Measurements from ENCODE around the gene NAA25. TPM values are rescaled to one million over a fixed set of nuclear protein-coding genes. Genes with fewer than 3 reads are reported as not detected.
A peak's percentile ranks its signal among the peaks of the same experiment; 100 is the strongest.
"Not testable (repeated sequence)": the region's sequence is repeated elsewhere in the genome, so short reads cannot be mapped to it uniquely, and the experiment has no call there.

Gene NAA25
- total and polyA plus RNA-seq, 9 donors: 5.7 to 36.9 (median 23.6) TPM

- TF ChIP-seq EP300 (IDR thresholded peaks at IDR 0.05): no peak
- TF ChIP-seq POLR2A (IDR thresholded peaks at IDR 0.05): peak; percentile 98
- peak; percentile 50 to 86 (median 73) for TF ChIP-seq CTCF (IDR thresholded peaks at IDR 0.05)
- peak; percentile 100 for DNase-seq
- intact Hi-C loops (cut with DNase I): loop anchor here in 1 of 4 donors (5.0 to 10.0 kb wide), 2 partner anchors 66 to 112 kb away; partner anchors contain the start of gene TRAFD1
- Histone ChIP-seq H3K9me3 (no peaks in the 10 kb centered on the region), H3K27ac (peak within 1 kb of the TSS; percentile 83 to 87), H3K27me3 (no peaks in the 10 kb centered on the region), H3K36me3 (no peaks in the 10 kb centered on the region), H3K4me3 (peak within 1 kb of the TSS; percentile 91), H3K4me1 (ENCODE audit: insufficient read depth) (peaks cover 14% of the 10 kb centered on the region)
- WGBS, 3 donors: 0 to 1% (median 1%) methylated on average over 61 to 67 of the region's 67 CpGs
Measured at GRCh38 chr12:112012775-112013600, 95.6 kb downstream of the NAA25 start, which contains the start of the genes ERP29 and TMEM116. TSS of gene ERP29 (plus strand) at chr12:112013426. CDS start at chr12:112013466, 40 bp downstream. TSS of gene TMEM116 (minus strand) at chr12:112013165. CDS start at chr12:112005270, 7,895 bp downstream.

GRCh38 chr12:112011685-112012084, 96.9 kb downstream of the NAA25 start:
- TF ChIP-seq CTCF (IDR thresholded peaks at IDR 0.05): no peak
- TF ChIP-seq POLR2A (IDR thresholded peaks at IDR 0.05): no peak
- TF ChIP-seq EP300 (IDR thresholded peaks at IDR 0.05): no peak
- peak overlapping the region; percentile 91 for H3K4me3 ChIP-seq
- intact Hi-C loops (cut with DNase I): loop anchor here in 1 of 4 donors (5.0 to 10.0 kb wide), 2 partner anchors 64 to 113 kb away; partner anchors contain the start of gene TRAFD1
- H3K36me3 ChIP-seq: no peaks in the 10 kb centered on the region
- H3K27me3 ChIP-seq: no peaks in the 10 kb centered on the region
- WGBS, 3 donors: 91 to 97% (median 92%) methylated on average over 8 of the region's 8 CpGs
- DNase-seq: no peak
- peaks cover 14% of the 10 kb centered on the region for H3K4me1 ChIP-seq (ENCODE audit: insufficient read depth)
- H3K9me3 ChIP-seq: no peaks in the 10 kb centered on the region
- peak overlapping the region in 1 of 2 donors; percentile 87 for H3K27ac ChIP-seq

- Histone ChIP-seq H3K36me3 (no peaks in the 10 kb centered on the region), H3K27ac (no peak overlapping the region), H3K4me1 (ENCODE audit: insufficient read depth) (peaks cover 14% of the 10 kb centered on the region), H3K27me3 (no peaks in the 10 kb centered on the region), H3K4me3 (no peak overlapping the region), H3K9me3 (no peaks in the 10 kb centered on the region)
- 92 to 98% (median 94%) methylated on average over 7 to 8 of the region's 8 CpGs for WGBS, 3 donors
- no peak for TF ChIP-seq POLR2A (IDR thresholded peaks at IDR 0.05)
- TF ChIP-seq CTCF (IDR thresholded peaks at IDR 0.05): no peak
- no peak for TF ChIP-seq EP300 (IDR thresholded peaks at IDR 0.05)
- intact Hi-C loops (cut with DNase I): loop anchor here in 1 of 4 donors (5.0 to 10.0 kb wide), 2 partner anchors 63 to 114 kb away; partner anchors contain the start of gene TRAFD1
- DNase-seq: peak in 2 of 5 donors; percentile 30 to 39
Measured at GRCh38 chr12:112010415-112011344, 97.9 kb downstream of the NAA25 start.

- DNase-seq; H3K36me3 ChIP-seq; H3K9me3 ChIP-seq; H3K27me3 ChIP-seq; H3K27ac ChIP-seq; intact Hi-C loops (cut with DNase I); H3K4me3 ChIP-seq: not testable (repeated sequence)
- WGBS, 3 donors: 76 to 82% (median 81%) methylated on average over 3 of the region's 3 CpGs
- H3K4me1 ChIP-seq (ENCODE audit: insufficient read depth): peaks cover 14% of the 10 kb centered on the region
Measured at GRCh38 chr12:112009596-112009995, 99.0 kb downstream of the NAA25 start.

All from ovary (tissue), 9 donors.